Erythroblast (primary cell): ENCODE data around the gene LHFPL2.
"Not testable (repeated sequence)": the region's sequence is repeated elsewhere in the genome, so short reads cannot be mapped to it uniquely, and the experiment has no call there.

ENCODE experiments used
- DNase-seq, 2 experiments: peaks; one replicate each; lab custom pipeline; 2025; lab: John Stamatoyannopoulos, UW
- GATA1 ChIP-seq: IDR thresholded peaks from 2 replicates; pipeline ENCODE4 v1.6.1; 2011; ENCODE audit warnings: low read depth, mild to moderate bottlenecking, control low read depth, low read length, moderate library complexity
- POLR2A ChIP-seq: IDR thresholded peaks from 2 replicates; pipeline ENCODE4 v1.6.1; 2011; ENCODE audit warnings: mild to moderate bottlenecking, low read length

LHFPL2 gene

GRCh38 chr5:78627766-78628165, 20.8 kb downstream of the LHFPL2 start:
- DNase-seq = no peak

GRCh38 chr5:78627175-78627574, 21.4 kb downstream of the LHFPL2 start:
- TF ChIP-seq POLR2A = no peak
- no peak for TF ChIP-seq GATA1
- DNase-seq = peak; percentile 44 to 66

More at GRCh38 chr5:78627766-78628165, 20.8 kb downstream of the LHFPL2 start:
- TF ChIP-seq GATA1 (no peak), POLR2A (no peak)

DNA sequence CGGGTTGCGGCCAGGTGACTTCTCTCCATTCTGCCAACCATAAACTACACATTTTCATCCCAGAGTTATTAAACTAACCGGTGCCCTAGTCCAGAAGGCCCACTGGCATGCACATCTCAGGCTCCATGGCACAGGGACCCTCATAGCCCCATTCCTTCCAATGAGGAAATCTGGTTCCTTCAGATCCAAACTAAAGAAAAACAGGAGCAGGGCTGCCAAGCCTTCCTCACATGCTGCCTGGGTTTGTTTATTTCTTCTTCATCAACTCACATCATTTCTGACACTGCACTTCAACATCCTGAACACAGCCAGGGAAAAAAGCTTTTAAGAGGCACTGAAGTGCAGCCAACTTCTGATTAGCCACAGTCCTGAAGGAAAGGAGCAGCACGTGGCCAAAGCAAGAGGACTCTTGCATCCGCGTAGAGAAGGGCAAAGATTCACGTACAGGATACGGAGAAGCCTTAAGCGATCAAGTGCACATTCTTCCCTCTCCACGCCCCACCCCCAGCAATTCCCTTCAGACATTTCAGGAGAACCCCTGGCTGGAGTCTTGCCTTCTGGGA, 22.5 kb downstream of the LHFPL2 start:
- TF ChIP-seq GATA1 = no peak
- TF ChIP-seq POLR2A = no peak
- no peak for DNase-seq

DNA sequence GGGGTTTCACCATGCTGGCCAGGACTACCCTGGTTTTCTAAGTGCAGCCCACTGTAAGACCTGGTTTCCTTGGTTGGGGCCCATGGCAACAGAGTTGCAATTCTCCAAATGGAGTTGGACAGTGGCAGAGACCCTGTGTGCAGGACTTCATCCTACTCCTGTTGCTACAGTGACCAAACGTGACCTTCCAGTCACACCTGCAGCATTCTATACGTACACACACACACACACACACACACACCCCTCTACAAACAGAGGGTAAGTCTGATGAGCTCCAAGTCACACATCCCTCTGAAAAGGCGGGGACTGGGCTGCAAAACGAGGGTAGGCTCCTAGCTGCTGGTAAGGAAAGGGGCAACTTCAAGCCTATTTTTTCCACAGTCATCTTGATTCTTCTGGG, 23.6 kb downstream of the LHFPL2 start:
- DNase-seq = no peak
- no peak for TF ChIP-seq POLR2A
- TF ChIP-seq GATA1 = no peak

- no peak for DNase-seq
- TF ChIP-seq GATA1 (no peak), POLR2A (no peak)
These were observed 24.5 kb downstream of the LHFPL2 start for GRCh38 chr5:78624011-78624541.

GRCh38 chr5:78622302-78622971, 26.1 kb downstream of the LHFPL2 start:
- TF ChIP-seq POLR2A = no peak
- no peak for TF ChIP-seq GATA1

DNA sequence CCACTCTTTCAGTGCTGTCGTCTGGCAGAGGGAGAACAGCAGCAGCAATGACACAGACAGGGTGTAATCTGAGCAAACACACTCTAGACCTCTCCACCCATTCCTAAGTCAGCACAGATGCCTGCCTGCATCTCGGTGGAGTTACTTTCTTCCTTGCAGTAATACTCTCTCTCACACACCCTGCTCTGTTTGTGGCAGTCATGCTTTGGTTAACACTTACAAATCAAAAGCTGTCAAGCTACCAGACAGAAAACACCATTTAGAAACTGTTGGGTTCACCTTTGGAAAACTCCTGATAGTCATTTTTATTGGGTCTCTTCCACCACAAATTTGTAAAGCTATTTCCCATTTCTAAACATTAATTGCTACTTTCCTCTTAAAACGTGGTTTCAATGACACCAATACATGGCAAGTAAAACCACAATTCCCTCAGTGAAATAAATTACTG, 27.3 kb downstream of the LHFPL2 start:
- TF ChIP-seq GATA1 (no peak), POLR2A (no peak)
- peak; percentile 58 to 62 for DNase-seq

More at GRCh38 chr5:78622302-78622971, 26.1 kb downstream of the LHFPL2 start:
- no peak for DNase-seq

GRCh38 chr5:78620119-78620518, 28.5 kb downstream of the LHFPL2 start:
- not testable (repeated sequence) for DNase-seq

- DNase-seq = no peak
- TF ChIP-seq POLR2A (no peak), GATA1 (no peak)
These were observed 30.3 kb downstream of the LHFPL2 start for GRCh38 chr5:78618303-78618702.

GRCh38 chr5:78615697-78616096, 32.9 kb downstream of the LHFPL2 start:
- no peak for TF ChIP-seq GATA1
- TF ChIP-seq POLR2A = no peak
- peak; percentile 7 to 36 for DNase-seq

- TF ChIP-seq GATA1 = no peak
- TF ChIP-seq POLR2A = no peak
- DNase-seq = no peak
These were observed 33.8 kb downstream of the LHFPL2 start for GRCh38 chr5:78614816-78615215.

- TF ChIP-seq GATA1 (no peak), POLR2A (no peak)
- no peak for DNase-seq
These were observed 34.8 kb downstream of the LHFPL2 start for GRCh38 chr5:78613756-78614155.

DNA sequence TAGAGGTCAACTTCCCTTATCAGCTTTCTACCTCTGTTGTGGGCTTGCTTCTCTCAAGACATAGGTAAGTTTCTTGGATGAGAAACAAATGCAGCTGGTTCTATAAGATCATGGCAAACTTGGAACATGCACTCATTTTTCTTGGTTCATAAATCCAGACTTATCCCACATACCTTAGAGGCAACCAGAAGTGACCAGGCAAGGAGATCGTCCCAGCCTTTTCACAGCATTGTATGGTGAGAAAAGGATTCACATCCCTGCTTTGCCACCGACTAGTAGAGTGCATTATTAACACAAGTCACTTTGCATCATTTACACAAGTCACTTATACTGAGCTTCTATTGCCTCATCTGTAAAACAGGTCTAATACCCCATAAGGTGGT, 35.4 kb downstream of the LHFPL2 start:
- TF ChIP-seq GATA1 (no peak), POLR2A (no peak)
- no peak for DNase-seq

- no peak for TF ChIP-seq POLR2A
- no peak for TF ChIP-seq GATA1
- DNase-seq = no peak
These were observed 36.1 kb downstream of the LHFPL2 start for GRCh38 chr5:78612227-78613150.

- no peak for TF ChIP-seq POLR2A
- TF ChIP-seq GATA1 = no peak
- DNase-seq = no peak
These were observed 37.4 kb downstream of the LHFPL2 start for GRCh38 chr5:78611126-78611605.
